ENCODE results near the gene OTUB2. TPM values are rescaled to one million over a fixed set of nuclear protein-coding genes. Genes with fewer than 3 reads are reported as not detected.

Gene OTUB2
- total and polyA plus RNA-seq, 9 donors: 0.41 to 1.6 (median 0.76) TPM

- no peak for DNase-seq
- TF ChIP-seq EP300 (IDR thresholded peaks at IDR 0.05) (no peak), POLR2A (IDR thresholded peaks at IDR 0.05) (no peak)
- TF ChIP-seq, protein P1, sequence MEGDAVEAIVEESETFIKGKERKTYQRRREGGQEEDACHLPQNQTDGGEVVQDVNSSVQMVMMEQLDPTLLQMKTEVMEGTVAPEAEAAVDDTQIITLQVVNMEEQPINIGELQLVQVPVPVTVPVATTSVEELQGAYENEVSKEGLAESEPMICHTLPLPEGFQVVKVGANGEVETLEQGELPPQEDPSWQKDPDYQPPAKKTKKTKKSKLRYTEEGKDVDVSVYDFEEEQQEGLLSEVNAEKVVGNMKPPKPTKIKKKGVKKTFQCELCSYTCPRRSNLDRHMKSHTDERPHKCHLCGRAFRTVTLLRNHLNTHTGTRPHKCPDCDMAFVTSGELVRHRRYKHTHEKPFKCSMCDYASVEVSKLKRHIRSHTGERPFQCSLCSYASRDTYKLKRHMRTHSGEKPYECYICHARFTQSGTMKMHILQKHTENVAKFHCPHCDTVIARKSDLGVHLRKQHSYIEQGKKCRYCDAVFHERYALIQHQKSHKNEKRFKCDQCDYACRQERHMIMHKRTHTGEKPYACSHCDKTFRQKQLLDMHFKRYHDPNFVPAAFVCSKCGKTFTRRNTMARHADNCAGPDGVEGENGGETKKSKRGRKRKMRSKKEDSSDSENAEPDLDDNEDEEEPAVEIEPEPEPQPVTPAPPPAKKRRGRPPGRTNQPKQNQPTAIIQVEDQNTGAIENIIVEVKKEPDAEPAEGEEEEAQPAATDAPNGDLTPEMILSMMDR (IDR thresholded peaks at IDR 0.05): no peak
- Histone ChIP-seq H3K9me3 (no peaks in the 10 kb centered on the region), H3K27ac (no peak overlapping the region), H3K36me3 (no peaks in the 10 kb centered on the region), H3K27me3 (no peaks in the 10 kb centered on the region), H3K4me1 (ENCODE audit: insufficient read depth) (no peaks in the 10 kb centered on the region), H3K4me3 (no peak overlapping the region)
- WGBS, 3 donors: 86 to 92% (median 89%) methylated on average over 11 of the region's 11 CpGs
- intact Hi-C loops (cut with DNase I): loop anchor here in 2 of 4 donors (5.0 to 10.0 kb wide), 2 partner anchors 96 to 98 kb away; no protein-coding TSS in a partner anchor
These were observed 12.9 kb downstream of the OTUB2 start for GRCh38 chr14:94038921-94039629.

DNA sequence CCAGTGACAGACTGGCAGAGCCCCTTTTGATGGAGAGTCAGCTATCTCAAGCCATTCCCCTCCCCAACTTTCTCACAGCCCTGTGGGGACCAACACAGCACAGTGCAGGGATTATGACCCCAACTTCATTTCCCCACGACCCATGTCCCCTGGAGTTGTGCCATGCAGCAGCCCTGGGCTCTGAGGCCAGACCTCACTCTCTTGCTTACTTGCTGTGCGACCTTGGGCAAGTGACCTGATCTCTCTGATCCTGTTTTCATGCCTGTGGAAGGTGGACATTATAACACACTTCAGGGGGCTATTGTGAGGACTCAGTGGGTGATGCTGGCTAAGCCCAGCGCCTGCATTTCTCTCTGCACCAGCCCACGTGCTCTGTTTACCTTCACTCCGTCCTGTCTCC is 14.1 kb downstream of the OTUB2 start:
- no peak for DNase-seq
- H3K4me3 ChIP-seq: no peak overlapping the region
- H3K36me3 ChIP-seq: no peaks in the 10 kb centered on the region
- no peaks in the 10 kb centered on the region for H3K4me1 ChIP-seq (ENCODE audit: insufficient read depth)
- WGBS, 3 donors: 83 to 89% (median 83%) methylated on average over 5 of the region's 5 CpGs
- no peaks in the 10 kb centered on the region for H3K9me3 ChIP-seq
- no peak overlapping the region for H3K27ac ChIP-seq
- intact Hi-C loops (cut with DNase I): no loop called here
- TF ChIP-seq, protein P1 (IDR thresholded peaks at IDR 0.05): no peak
- TF ChIP-seq EP300 (IDR thresholded peaks at IDR 0.05) (no peak), POLR2A (IDR thresholded peaks at IDR 0.05) (no peak)
- H3K27me3 ChIP-seq: no peaks in the 10 kb centered on the region

GRCh38 chr14:94040796-94041195 is 14.7 kb downstream of the OTUB2 start:
- Histone ChIP-seq H3K36me3 (no peaks in the 10 kb centered on the region), H3K4me1 (ENCODE audit: insufficient read depth) (no peaks in the 10 kb centered on the region), H3K27me3 (no peaks in the 10 kb centered on the region), H3K27ac (no peak overlapping the region), H3K4me3 (no peak overlapping the region), H3K9me3 (no peaks in the 10 kb centered on the region)
- WGBS, 3 donors: 89 to 93% (median 93%) methylated on average over 13 of the region's 13 CpGs
- TF ChIP-seq EP300 (IDR thresholded peaks at IDR 0.05): no peak
- TF ChIP-seq POLR2A (IDR thresholded peaks at IDR 0.05): no peak
- TF ChIP-seq, protein P1 (IDR thresholded peaks at IDR 0.05): no peak
- no peak for DNase-seq
- intact Hi-C loops (cut with DNase I): no loop called here

DNA sequence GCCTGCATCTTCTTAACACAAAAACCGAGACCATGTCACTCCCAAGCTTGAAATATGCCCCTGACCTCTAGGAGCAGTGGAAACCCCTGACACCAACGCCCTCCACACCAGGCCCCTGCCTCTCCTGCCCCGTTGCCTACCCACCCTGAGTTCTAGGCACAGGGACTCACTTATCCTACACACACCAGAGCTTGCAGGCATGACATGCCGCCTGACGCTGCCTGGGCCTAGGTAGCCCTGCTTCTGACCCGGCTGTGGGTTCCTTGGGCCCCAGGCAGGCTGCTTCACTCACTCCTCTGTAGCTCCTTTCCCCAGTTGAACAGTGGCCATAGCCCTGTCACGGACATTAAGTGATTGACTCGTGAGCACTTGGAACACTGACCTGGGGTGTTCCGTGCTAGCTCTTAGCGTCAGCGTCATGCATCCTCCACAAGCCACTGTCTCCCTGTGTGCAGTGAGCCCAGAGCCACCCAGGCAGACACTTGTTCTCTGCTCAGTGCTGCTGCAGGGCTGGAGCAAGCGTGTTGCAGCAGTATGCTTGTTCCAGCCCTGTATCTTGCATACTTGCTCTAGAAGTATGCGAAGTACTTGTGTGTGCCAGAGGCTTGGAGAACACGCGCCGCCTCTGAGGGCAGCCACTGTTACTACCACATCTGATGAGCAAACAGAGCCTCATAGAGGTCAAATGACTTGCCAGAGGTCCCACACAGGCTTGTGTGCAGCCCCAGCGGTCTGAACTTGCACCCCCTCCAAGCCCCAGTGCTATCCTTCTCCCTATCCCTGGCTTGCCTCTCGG is 15.6 kb downstream of the OTUB2 start:
- WGBS, 3 donors: 53 to 58% (median 53%) methylated on average over 18 of the region's 18 CpGs
- H3K9me3 ChIP-seq: no peaks in the 10 kb centered on the region
- H3K27me3 ChIP-seq: no peaks in the 10 kb centered on the region
- no peak overlapping the region for H3K27ac ChIP-seq
- TF ChIP-seq EP300 (IDR thresholded peaks at IDR 0.05) (no peak), POLR2A (IDR thresholded peaks at IDR 0.05) (no peak)
- TF ChIP-seq, protein P1 (IDR thresholded peaks at IDR 0.05): no peak
- intact Hi-C loops (cut with DNase I): no loop called here
- peak in 2 of 5 donors; percentile 29 to 64 for DNase-seq
- H3K36me3 ChIP-seq: no peaks in the 10 kb centered on the region
- H3K4me1 ChIP-seq (ENCODE audit: insufficient read depth): no peaks in the 10 kb centered on the region
- no peak overlapping the region for H3K4me3 ChIP-seq
